ENCODE measurements around the gene C15orf39.
"Not testable (repeated sequence)": the region's sequence is repeated elsewhere in the genome, so short reads cannot be mapped to it uniquely, and the experiment has no call there.

The C15orf39 gene

DNA sequence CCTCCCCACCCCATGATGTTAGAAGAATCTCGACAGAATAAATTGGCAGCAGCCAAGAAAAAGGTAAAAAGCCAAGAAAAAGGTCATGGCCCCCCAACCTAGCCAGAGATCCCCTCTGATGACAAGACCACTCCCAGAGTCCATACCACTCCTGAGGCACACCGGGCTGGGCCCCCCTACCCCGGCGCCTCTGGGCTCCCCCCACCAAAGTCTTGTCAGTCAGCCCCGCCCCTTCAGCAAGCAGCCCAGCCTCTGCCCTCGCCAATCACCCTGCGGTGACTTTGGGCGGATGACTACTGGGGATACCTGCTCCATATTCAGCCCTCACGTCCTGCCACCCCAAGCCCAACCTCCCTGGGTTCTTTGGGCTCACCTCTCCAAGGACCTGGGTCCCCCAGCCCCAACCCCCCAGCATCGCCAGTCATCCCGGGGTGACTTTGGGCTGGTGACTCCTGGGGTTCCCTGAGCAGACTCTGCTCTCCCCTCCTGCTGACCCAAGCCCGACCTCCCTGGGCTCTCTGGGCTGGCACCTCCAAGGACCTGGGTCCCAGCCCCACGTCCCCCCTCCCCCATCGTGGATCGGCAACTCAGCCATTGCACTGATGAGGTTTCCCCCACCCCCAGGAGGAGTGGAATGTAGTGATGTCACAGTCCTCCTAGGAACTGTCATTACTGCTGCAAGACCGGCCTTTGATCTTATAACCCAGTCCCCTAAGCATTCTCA lies 57.1 kb downstream of the C15orf39 start:
- DNase-seq = not testable (repeated sequence)

DNA sequence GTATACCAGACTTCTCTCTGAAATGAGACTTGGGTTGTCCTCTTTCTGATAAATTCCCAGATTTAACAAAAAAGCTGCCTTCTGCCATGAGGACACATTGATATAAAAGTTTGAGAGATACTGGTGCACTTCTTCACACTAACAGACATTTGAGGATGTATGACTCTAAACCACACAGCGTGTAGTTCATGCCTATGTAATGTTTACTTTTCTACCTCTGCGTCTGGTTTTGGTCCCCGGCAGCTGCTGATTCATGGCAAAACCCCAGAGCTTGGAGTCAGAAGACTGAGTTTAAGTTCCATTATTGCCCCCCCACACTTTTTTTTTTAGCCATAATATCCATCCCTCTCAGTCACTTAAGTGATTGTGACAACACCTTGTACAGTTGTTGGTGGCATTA lies 58.2 kb downstream of the C15orf39 start:
- DNase-seq = not testable (repeated sequence)
